H1 (cell line): ENCODE results near the gene ABHD12. TPM values are rescaled to one million over a fixed set of nuclear protein-coding genes. Genes with fewer than 3 reads are reported as not detected.

Source experiments
- ASH2L ChIP-seq: fragments of 200-600, 300-600 bp; sonication (generic); IDR thresholded peaks from one replicate; pipeline ENCODE4 v1.7.1; 2017; ENCODE audit warnings: low read length
- BCL11A ChIP-seq, 2 experiments: IDR thresholded peaks; one replicate each; pipeline ENCODE4 v1.6.1; 2011; ENCODE audit warnings: low read depth in 2 of 2, low read length in 2 of 2, mild to moderate bottlenecking in 2 of 2
- JUND ChIP-seq: IDR thresholded peaks from 2 replicates; pipeline ENCODE4 v1.6.1; 2011; ENCODE audit warnings: mild to moderate bottlenecking, improper control_type of control experiment, low read length
- KDM5A ChIP-seq: fragments of 200-600 bp; IDR thresholded peaks from 2 replicates; pipeline ENCODE4 v1.7.1; 2012; ENCODE audit warnings: mild to moderate bottlenecking, low read length, inconsistent platforms, mixed read lengths
- RAD21 ChIP-seq, 2 experiments: IDR thresholded peaks in 1 of 2; conservative IDR thresholded peaks in 1 of 2; 2 replicates each; pipeline ENCODE4 v1.6.1; 2011; ENCODE audit warnings: low read depth in 2 of 2, low read length in 2 of 2, improper control_type of control experiment in 1 of 2, inconsistent platforms in 1 of 2, mild to moderate bottlenecking in 1 of 2, moderate library complexity in 1 of 2
- SAP30 ChIP-seq: fragments of 300-600 bp; sonication (generic); IDR thresholded peaks from 2 replicates; pipeline ENCODE4 v1.7.1; 2012; ENCODE audit warnings: low read length, moderate library complexity, mild to moderate bottlenecking, inconsistent platforms; ENCODE audit not compliant: insufficient read depth, insufficient replicate concordance
- SP2 ChIP-seq: IDR thresholded peaks from 2 replicates; pipeline ENCODE4 v1.6.1; 2012; ENCODE audit warnings: mild to moderate bottlenecking, low read length, inconsistent platforms
- SUZ12 ChIP-seq: fragments of 200-600 bp; sonication (generic); IDR thresholded peaks from 2 replicates; pipeline ENCODE4 v1.6.1; 2012; ENCODE audit warnings: mild to moderate bottlenecking, inconsistent platforms, low read length, moderate library complexity, mixed read lengths
- TAF7 ChIP-seq: optimal IDR thresholded peaks from 2 replicates; pipeline ENCODE3; 2011; ENCODE audit warnings: low read depth, mild to moderate bottlenecking, inconsistent platforms, low read length, moderate library complexity, borderline replicate concordance
- polyA plus RNA-seq, 7 experiments: library from polyadenylated mRNA; depleted of rRNA in 3 of 7; stranded (reverse) in 5 of 7; unstranded in 2 of 7; fragments of >200 nt in 5 of 7; fragments of 200-250 nt in 2 of 7; gene quantifications; 1 replicate in 5 of 7; 2 replicates in 1 of 7; 4 replicates in 1 of 7; pipeline versions ENCODE4 v1.2.1 to v1.2.3, GENCODE V29; 2011 to 2013; ENCODE audit warnings: missing spikeins in 2 of 7, mixed read lengths in 2 of 7
- total RNA-seq: library from RNA; stranded (reverse); fragmentation: NEBNext Ultra II Directional; extraction: Animal tissue kit (Norgen Biotek cat#: 25700); gene quantifications from 2 replicates; pipeline ENCODE4 v1.2.1, GENCODE V29; 2021
- TF ChIP-seq, protein P1 (sequence below), 3 experiments: IDR thresholded peaks; 1 replicate in 2 of 3; 2 replicates in 1 of 3; pipeline versions ENCODE4 v1.5.1 to v1.6.1; 2011; ENCODE audit warnings: low read length in 3 of 3, mild to moderate bottlenecking in 3 of 3, inconsistent platforms in 2 of 3, low read depth in 1 of 3, moderate library complexity in 1 of 3; ENCODE audit not compliant: insufficient read depth in 1 of 3; ENCODE audit errors: control extremely low read depth in 1 of 3
- TF ChIP-seq, protein P2 (sequence below): IDR thresholded peaks from 2 replicates; pipeline ENCODE4 v1.6.1; 2012; ENCODE audit warnings: inconsistent platforms

The ABHD12 gene
- total and polyA plus RNA-seq, 2 of the 8 experiments (the other 6 are each of a cell fraction or from before 2014, with no cell fraction given) = 31.3 to 59.5 TPM

DNA sequence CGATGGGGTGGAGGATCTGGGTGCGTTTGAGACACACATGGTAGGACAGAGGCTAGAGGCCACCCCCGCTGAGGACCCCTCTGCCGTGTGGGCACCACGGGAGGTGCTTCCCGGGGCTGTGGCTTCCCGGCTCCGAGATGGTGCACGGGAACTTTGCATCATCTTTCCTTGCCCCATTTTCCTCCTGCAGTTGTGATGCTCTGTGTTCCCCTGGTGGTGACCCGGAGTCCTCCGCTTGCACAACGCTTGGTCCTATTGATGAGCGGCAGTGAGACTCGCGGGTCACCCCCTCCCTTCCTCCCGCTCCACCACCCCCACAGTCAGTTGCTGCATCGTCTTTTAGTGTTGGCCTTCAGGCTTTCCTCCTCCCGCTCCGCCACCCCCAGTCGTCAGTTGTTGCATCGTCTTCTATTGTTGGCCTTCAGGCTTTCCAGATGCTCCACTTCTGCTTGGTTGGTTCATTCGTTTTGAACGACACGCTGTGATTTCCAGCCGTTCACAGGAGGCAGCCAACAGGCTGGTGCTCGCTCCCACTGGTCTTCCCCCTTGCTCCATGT, 105.5 kb downstream of the ABHD12 start (continued):
- TF ChIP-seq KDM5A (no peak), SUZ12 (no peak), SAP30 (no peak), RAD21 (IDR thresholded peaks at IDR 0.05 in 1 of 2, conservative IDR thresholded peaks at IDR 0.05 in 1 of 2; ENCODE audit: low read depth in 2 of 2, low read length in 2 of 2) (peak; percentile 28; a peak in 3 of 4 replicates), SP2 (no peak), ASH2L (no peak), BCL11A (IDR thresholded peaks at IDR 0.05; ENCODE audit: low read depth in 2 of 2, low read length in 2 of 2) (no peak), TAF7 (no peak), JUND (no peak)
- TF ChIP-seq, protein P1, sequence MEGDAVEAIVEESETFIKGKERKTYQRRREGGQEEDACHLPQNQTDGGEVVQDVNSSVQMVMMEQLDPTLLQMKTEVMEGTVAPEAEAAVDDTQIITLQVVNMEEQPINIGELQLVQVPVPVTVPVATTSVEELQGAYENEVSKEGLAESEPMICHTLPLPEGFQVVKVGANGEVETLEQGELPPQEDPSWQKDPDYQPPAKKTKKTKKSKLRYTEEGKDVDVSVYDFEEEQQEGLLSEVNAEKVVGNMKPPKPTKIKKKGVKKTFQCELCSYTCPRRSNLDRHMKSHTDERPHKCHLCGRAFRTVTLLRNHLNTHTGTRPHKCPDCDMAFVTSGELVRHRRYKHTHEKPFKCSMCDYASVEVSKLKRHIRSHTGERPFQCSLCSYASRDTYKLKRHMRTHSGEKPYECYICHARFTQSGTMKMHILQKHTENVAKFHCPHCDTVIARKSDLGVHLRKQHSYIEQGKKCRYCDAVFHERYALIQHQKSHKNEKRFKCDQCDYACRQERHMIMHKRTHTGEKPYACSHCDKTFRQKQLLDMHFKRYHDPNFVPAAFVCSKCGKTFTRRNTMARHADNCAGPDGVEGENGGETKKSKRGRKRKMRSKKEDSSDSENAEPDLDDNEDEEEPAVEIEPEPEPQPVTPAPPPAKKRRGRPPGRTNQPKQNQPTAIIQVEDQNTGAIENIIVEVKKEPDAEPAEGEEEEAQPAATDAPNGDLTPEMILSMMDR (IDR thresholded peaks at IDR 0.05; ENCODE audit: control extremely low read depth in 1 of 3, insufficient read depth in 1 of 3, low read depth in 1 of 3, low read length in 3 of 3) = peak; percentile 15 to 34 (median 33); a peak in 3 of 4 replicates
- TF ChIP-seq, protein P2, sequence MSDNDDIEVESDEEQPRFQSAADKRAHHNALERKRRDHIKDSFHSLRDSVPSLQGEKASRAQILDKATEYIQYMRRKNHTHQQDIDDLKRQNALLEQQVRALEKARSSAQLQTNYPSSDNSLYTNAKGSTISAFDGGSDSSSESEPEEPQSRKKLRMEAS = no peak
